KMS-11 (cell line): ENCODE results near the gene ABT1.

Source experiments
- H2AFZ ChIP-seq: fragments of 200-600 bp; sonication (generic); 2 replicates; pipeline ENCODE4 v1.6.1; 2016; ENCODE audit warnings: antibody characterized with exemption, mixed run types, low read depth
- H3K27ac ChIP-seq: fragments of 200-600 bp; sonication (generic); 2 replicates; pipeline ENCODE4 v1.6.1; 2016; ENCODE audit warnings: mild to moderate bottlenecking, mixed run types
- H3K27me3 ChIP-seq: fragments of 200-600 bp; sonication (generic); 2 replicates; pipeline ENCODE4 v1.6.1; 2017; ENCODE audit warnings: mild to moderate bottlenecking, low read depth, mixed run types, moderate library complexity; ENCODE audit not compliant: insufficient read depth
- H3K36me3 ChIP-seq: fragments of 200-600 bp; sonication (generic); 2 replicates; pipeline ENCODE4 v1.6.1; 2017; ENCODE audit warnings: mild to moderate bottlenecking, mixed run types; ENCODE audit not compliant: insufficient read depth
- H3K4me1 ChIP-seq: fragments of 200-600 bp; sonication (generic); 2 replicates; pipeline ENCODE4 v1.6.1; 2016; ENCODE audit warnings: mild to moderate bottlenecking, low read depth, mixed run types; ENCODE audit not compliant: poor library complexity, severe bottlenecking
- H3K4me2 ChIP-seq: fragments of 200-600 bp; sonication (generic); 2 replicates; pipeline ENCODE4 v1.7.0; 2016; ENCODE audit warnings: mild to moderate bottlenecking, mixed run types
- H3K4me3 ChIP-seq: fragments of 200-600 bp; sonication (generic); IDR thresholded peaks from 2 replicates; pipeline ENCODE4 v1.6.1; 2017; ENCODE audit warnings: low read depth, low read length, mixed read lengths; ENCODE audit not compliant: insufficient read depth
- H3K79me2 ChIP-seq: fragments of 200-600 bp; sonication (generic); 2 replicates; pipeline ENCODE4 v1.6.1; 2016; ENCODE audit warnings: low read depth, mixed run types; ENCODE audit not compliant: insufficient read depth
- H3K9ac ChIP-seq: fragments of 200-600 bp; sonication (generic); 2 replicates; pipeline ENCODE4 v1.6.1; 2016; ENCODE audit warnings: mild to moderate bottlenecking, mixed run types
- H4K20me1 ChIP-seq: fragments of 200-600 bp; sonication (generic); 2 replicates; pipeline ENCODE4 v1.6.1; 2016; ENCODE audit warnings: mild to moderate bottlenecking, mixed run types; ENCODE audit not compliant: insufficient read depth
- TF ChIP-seq, protein P1 (sequence below): fragments of 200-600 bp; sonication (generic); conservative IDR thresholded peaks from 2 replicates; pipeline ENCODE4 v1.6.1; 2017; ENCODE audit warnings: low read depth, mild to moderate bottlenecking, antibody characterized with exemption, low read length, moderate library complexity, mixed read lengths

Gene ABT1

GRCh38 chr6:26561533-26562466, 35.0 kb upstream of the ABT1 start:
- H3K27ac ChIP-seq = no peak overlapping the region
- H3K4me3 ChIP-seq = no peak overlapping the region
- peaks cover 7% of the 10 kb centered on the region for H3K4me1 ChIP-seq
- no peak overlapping the region for H2AFZ ChIP-seq
- no peaks in the 10 kb centered on the region for H3K36me3 ChIP-seq
- H4K20me1 ChIP-seq = no peaks in the 10 kb centered on the region
- no peaks in the 10 kb centered on the region for H3K79me2 ChIP-seq
- H3K27me3 ChIP-seq = no peaks in the 10 kb centered on the region
- TF ChIP-seq, protein P1, sequence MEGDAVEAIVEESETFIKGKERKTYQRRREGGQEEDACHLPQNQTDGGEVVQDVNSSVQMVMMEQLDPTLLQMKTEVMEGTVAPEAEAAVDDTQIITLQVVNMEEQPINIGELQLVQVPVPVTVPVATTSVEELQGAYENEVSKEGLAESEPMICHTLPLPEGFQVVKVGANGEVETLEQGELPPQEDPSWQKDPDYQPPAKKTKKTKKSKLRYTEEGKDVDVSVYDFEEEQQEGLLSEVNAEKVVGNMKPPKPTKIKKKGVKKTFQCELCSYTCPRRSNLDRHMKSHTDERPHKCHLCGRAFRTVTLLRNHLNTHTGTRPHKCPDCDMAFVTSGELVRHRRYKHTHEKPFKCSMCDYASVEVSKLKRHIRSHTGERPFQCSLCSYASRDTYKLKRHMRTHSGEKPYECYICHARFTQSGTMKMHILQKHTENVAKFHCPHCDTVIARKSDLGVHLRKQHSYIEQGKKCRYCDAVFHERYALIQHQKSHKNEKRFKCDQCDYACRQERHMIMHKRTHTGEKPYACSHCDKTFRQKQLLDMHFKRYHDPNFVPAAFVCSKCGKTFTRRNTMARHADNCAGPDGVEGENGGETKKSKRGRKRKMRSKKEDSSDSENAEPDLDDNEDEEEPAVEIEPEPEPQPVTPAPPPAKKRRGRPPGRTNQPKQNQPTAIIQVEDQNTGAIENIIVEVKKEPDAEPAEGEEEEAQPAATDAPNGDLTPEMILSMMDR = no peak
- no peak overlapping the region for H3K9ac ChIP-seq
- no peak overlapping the region for H3K4me2 ChIP-seq

DNA sequence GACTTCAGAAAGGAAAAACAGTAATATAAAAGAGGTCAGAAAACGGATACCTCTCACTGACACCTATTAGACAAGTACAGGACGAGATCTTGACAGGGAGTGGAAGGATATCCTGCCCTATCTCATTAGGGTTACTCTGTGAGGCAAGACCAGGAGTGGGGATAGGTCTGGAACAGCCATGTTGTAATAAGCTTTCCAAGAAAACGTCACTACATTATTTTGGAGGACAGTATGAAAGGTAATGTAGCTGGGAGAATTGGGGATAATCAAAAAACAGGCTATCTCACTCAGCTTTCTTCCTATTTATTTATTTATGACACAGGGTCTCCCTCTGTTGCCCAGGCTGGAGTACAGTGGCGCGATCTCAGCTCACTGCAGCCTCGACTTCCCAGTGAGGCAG, 33.3 kb upstream of the ABT1 start:
- Histone ChIP-seq H3K27ac (no peak overlapping the region), H3K4me2 (no peak overlapping the region)

DNA sequence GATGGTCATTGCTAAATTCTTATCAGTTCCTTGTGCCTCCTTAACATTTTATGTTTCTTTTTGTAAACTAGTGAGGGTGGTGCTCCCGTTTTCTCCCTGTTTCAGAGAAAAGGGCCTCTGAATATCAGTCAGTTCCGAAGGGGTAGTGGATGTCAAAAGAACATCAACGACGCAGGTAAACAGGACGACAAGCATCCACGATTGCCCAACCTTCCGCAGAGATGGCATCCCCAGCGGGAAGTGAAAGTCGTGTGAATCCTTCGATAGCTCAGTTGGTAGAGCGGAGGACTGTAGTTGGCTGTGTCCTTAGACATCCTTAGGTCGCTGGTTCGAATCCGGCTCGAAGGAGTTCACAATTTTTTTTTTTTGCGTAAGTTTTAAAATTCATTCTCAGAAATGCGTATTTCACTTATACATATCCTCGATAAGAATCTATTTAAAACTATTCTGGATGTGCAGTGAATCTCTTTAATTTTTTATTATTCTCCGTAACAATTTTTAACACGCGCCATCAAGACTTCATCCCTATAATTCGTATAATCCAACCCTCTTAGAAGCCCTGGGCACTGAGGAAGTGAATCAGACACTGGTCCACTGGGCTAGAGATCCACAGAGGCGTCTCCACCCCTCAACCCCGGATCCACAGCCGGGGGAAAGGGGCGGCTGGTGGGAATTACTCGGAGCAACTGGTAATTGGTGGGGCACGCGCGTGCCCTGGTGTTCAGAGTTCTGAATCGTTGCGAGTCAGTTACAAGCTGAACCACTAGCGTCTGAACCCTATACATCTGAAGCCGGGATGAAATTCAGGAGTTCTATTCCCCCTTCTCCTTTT, 27.9 kb upstream of the ABT1 start:
- H2AFZ ChIP-seq = peak overlapping the region; percentile 91
- TF ChIP-seq, protein P1 = no peak

More for the DNA sequence above, 33.3 kb upstream of the ABT1 start:
- Histone ChIP-seq H3K36me3 (no peaks in the 10 kb centered on the region), H3K4me1 (no peaks in the 10 kb centered on the region), H3K79me2 (no peaks in the 10 kb centered on the region), H3K9ac (no peak overlapping the region), H3K4me3 (no peak overlapping the region), H4K20me1 (no peaks in the 10 kb centered on the region), H3K27me3 (no peaks in the 10 kb centered on the region), H2AFZ (no peak overlapping the region)
- TF ChIP-seq, protein P1 = no peak

GRCh38 chr6:26569433-26569764, 27.4 kb upstream of the ABT1 start:
- H3K36me3 ChIP-seq = no peaks in the 10 kb centered on the region
- H3K4me2 ChIP-seq = peak overlapping the region; percentile 56
- peak overlapping the region; percentile 91; the same call in 1 of the 2 replicates for H2AFZ ChIP-seq
- peaks cover 13% of the 10 kb centered on the region for H3K4me1 ChIP-seq
- peak overlapping the region; percentile 29; the same call in 1 of the 2 replicates for H3K9ac ChIP-seq
- TF ChIP-seq, protein P1 = no peak
- H3K27ac ChIP-seq = no peak overlapping the region
- H3K27me3 ChIP-seq = no peaks in the 10 kb centered on the region
- H3K79me2 ChIP-seq = no peaks in the 10 kb centered on the region
- H4K20me1 ChIP-seq = no peaks in the 10 kb centered on the region
- H3K4me3 ChIP-seq = no peak overlapping the region

More for the DNA sequence above, 27.9 kb upstream of the ABT1 start:
- Histone ChIP-seq H3K4me3 (no peak overlapping the region), H3K79me2 (no peaks in the 10 kb centered on the region), H3K4me2 (peak overlapping the region; percentile 56), H3K9ac (peak overlapping the region; percentile 29; the same call in 1 of the 2 replicates), H3K27ac (peak overlapping the region; percentile 11; the same call in 1 of the 2 replicates), H3K27me3 (no peaks in the 10 kb centered on the region), H3K4me1 (peaks cover 13% of the 10 kb centered on the region), H4K20me1 (no peaks in the 10 kb centered on the region), H3K36me3 (no peaks in the 10 kb centered on the region)
